GM12878 (cell line): ENCODE results near the gene ADGRE2. TPM values are rescaled to one million over a fixed set of nuclear protein-coding genes. Genes with fewer than 3 reads are reported as not detected.

Experiments used
- ATAC-seq: fragments of 200-7000 bp; cut with Tn5 transposase; 3 replicates; pipeline ENCODE4 v1.9.1; 2020; ENCODE audit warnings: mild to moderate bottlenecking, moderate library complexity
- BruUV-seq: library from RNA; stranded (reverse); fragments of 400-500 nt; replicated peaks from 2 replicates; lab custom pipeline; 2021; lab: Mats Ljungman, UMichigan
- CTCF ChIA-PET: fragments of 300-600 bp; sonication (Branson Sonifier 250); formaldehyde crosslinking; extraction: SDS; loops from one replicate; lab custom pipeline; 2021; ENCODE audit warnings: inconsistent platforms; lab: Yijun Ruan, JAX
- POLR2A ChIA-PET: fragments of 350-600 bp; formaldehyde crosslinking; extraction: SDS; loops from one replicate; lab custom pipeline; 2021; ENCODE audit warnings: inconsistent platforms; lab: Charles Lee
- RAD21 ChIA-PET: fragments of 300-600 bp; sonication (Branson Sonifier 250); formaldehyde crosslinking; loops from one replicate; lab custom pipeline; 2023; ENCODE audit warnings: antibody characterized with exemption; ENCODE audit not compliant: unreplicated experiment; lab: Charles Lee
- SMC1A ChIA-PET: fragments of 300-600 bp; sonication (Branson Sonifier 250); formaldehyde crosslinking; loops from one replicate; lab custom pipeline; 2023; ENCODE audit not compliant: unreplicated experiment, uncharacterized antibody; lab: Charles Lee
- DNase-seq: peaks from one replicate; pipeline ENCODE4 v3.0.0-alpha.2; 2011; ENCODE audit warnings: low read depth, low spot score
- FAIRE-seq: peaks from 3 replicates; lab custom pipeline; 2011; peaks lifted over from hg19 to GRCh38; lab: Jason Lieb, UNC
- H2AFZ ChIP-seq: 2 replicates; pipeline ENCODE4 v1.6.0; 2011; ENCODE audit warnings: low read depth, low read length, control low read depth; ENCODE audit not compliant: control insufficient read depth
- H3K27ac ChIP-seq: 2 replicates; pipeline ENCODE4 v1.5.1; 2011; ENCODE audit warnings: control low read depth; ENCODE audit not compliant: control insufficient read depth, insufficient read depth
- H3K27me3 ChIP-seq, 2 experiments: replicated peaks in 1 of 2; 2 replicates each; pipeline versions ENCODE4 v1.6.0 to v1.6.1; 2011; ENCODE audit warnings: low read length in 1 of 2; ENCODE audit not compliant: control insufficient read depth in 2 of 2, insufficient read depth in 2 of 2
- H3K36me3 ChIP-seq, 2 experiments: 2 replicates each; pipeline ENCODE4 v1.5.1; 2011; ENCODE audit warnings: low read length in 1 of 2; ENCODE audit not compliant: control insufficient read depth in 2 of 2, insufficient read depth in 2 of 2
- H3K4me1 ChIP-seq: 2 replicates; pipeline ENCODE4 v1.6.1; 2011; ENCODE audit warnings: mild to moderate bottlenecking, low read length, moderate library complexity, mixed read lengths; ENCODE audit not compliant: control insufficient read depth, insufficient read depth
- H3K4me2 ChIP-seq: 2 replicates; pipeline ENCODE4 v1.6.0; 2011; ENCODE audit warnings: control low read depth; ENCODE audit not compliant: control insufficient read depth, insufficient read depth
- H3K4me3 ChIP-seq: fragments of 200-600 bp; sonication (generic); 2 replicates; pipeline ENCODE4 v1.5.1; 2016
- H3K79me2 ChIP-seq: 2 replicates; pipeline ENCODE4 v1.6.0; 2011; ENCODE audit warnings: low read length; ENCODE audit not compliant: control insufficient read depth, insufficient read depth
- H3K9ac ChIP-seq: 2 replicates; pipeline ENCODE4 v1.8.0; 2011; ENCODE audit warnings: low read length, control low read depth, mixed read lengths; ENCODE audit not compliant: control insufficient read depth, insufficient read depth
- H3K9me3 ChIP-seq: replicated peaks from 3 replicates; pipeline ENCODE4 v1.5.1; 2011; ENCODE audit warnings: mild to moderate bottlenecking, low read length; ENCODE audit not compliant: control insufficient read depth, insufficient read depth
- H4K20me1 ChIP-seq: 2 replicates; pipeline ENCODE4 v1.6.0; 2011; ENCODE audit not compliant: control insufficient read depth, insufficient read depth
- BRCA1 ChIP-seq: IDR thresholded peaks from 2 replicates; pipeline ENCODE4 v1.6.1; 2011; ENCODE audit warnings: low read depth, low read length, improper control_type of control experiment
- CBX3 ChIP-seq: fragments of 200-600 bp; sonication (generic); IDR thresholded peaks from 2 replicates; pipeline ENCODE4 v1.6.1; 2016; ENCODE audit warnings: low read depth, borderline replicate concordance
- E4F1 ChIP-seq: fragments of 450-650 bp; IDR thresholded peaks from 2 replicates; pipeline ENCODE4 v1.6.1; 2018; ENCODE audit warnings: borderline replicate concordance, mild to moderate bottlenecking; ENCODE audit not compliant: partially characterized antibody
- EED ChIP-seq: sonication (generic); IDR thresholded peaks from 2 replicates; pipeline ENCODE4 v1.6.1; 2016; ENCODE audit warnings: antibody characterized with exemption, low read depth
- ETV6 ChIP-seq, 2 experiments: fragments of 450-650 bp in 1 of 2; IDR thresholded peaks in 1 of 2; conservative IDR thresholded peaks in 1 of 2; 2 replicates each; pipeline ENCODE4 v1.6.1; 2014; ENCODE audit warnings: antibody characterized with exemption in 1 of 2, borderline replicate concordance in 1 of 2, low read depth in 1 of 2, mild to moderate bottlenecking in 1 of 2, moderate library complexity in 1 of 2
- FOXM1 ChIP-seq: IDR thresholded peaks from 2 replicates; pipeline ENCODE4 v1.6.1; 2012; ENCODE audit warnings: low read depth, mild to moderate bottlenecking, inconsistent platforms, low read length, moderate library complexity
- KDM1A ChIP-seq: fragments of 200-600 bp; sonication (generic); IDR thresholded peaks from 2 replicates; pipeline ENCODE4 v1.6.1; 2016; ENCODE audit warnings: borderline replicate concordance
- MEF2B ChIP-seq: fragments of 450-650 bp; IDR thresholded peaks from 2 replicates; pipeline ENCODE4 v1.6.1; 2018; ENCODE audit warnings: mild to moderate bottlenecking, moderate library complexity; ENCODE audit not compliant: partially characterized antibody, poor library complexity, severe bottlenecking
- MYB ChIP-seq: fragments of 150-350 bp; IDR thresholded peaks from 2 replicates; pipeline ENCODE4 v1.6.1; 2014; ENCODE audit warnings: mild to moderate bottlenecking, low read depth, low read length, borderline replicate concordance
- NFIC ChIP-seq: IDR thresholded peaks from 2 replicates; pipeline ENCODE4 v1.6.1; 2012; ENCODE audit warnings: low read depth, mild to moderate bottlenecking, inconsistent platforms, low read length, moderate library complexity
- NFXL1 ChIP-seq: fragments of 450-650 bp; IDR thresholded peaks from 2 replicates; pipeline ENCODE4 v1.6.1; 2017; ENCODE audit warnings: antibody characterized with exemption, mild to moderate bottlenecking, borderline replicate concordance
- NR2C1 ChIP-seq: fragments of 450-650 bp; IDR thresholded peaks from 2 replicates; pipeline ENCODE4 v1.6.1; 2017; ENCODE audit warnings: antibody characterized with exemption, mild to moderate bottlenecking, moderate library complexity
- SMC3 ChIP-seq: IDR thresholded peaks from 2 replicates; pipeline ENCODE4 v1.6.1; 2011; ENCODE audit warnings: low read length, improper control_type of control experiment, borderline replicate concordance
- ZNF207 ChIP-seq: fragments of 450-650 bp; IDR thresholded peaks from 2 replicates; pipeline ENCODE4 v1.6.1; 2014; ENCODE audit warnings: antibody characterized with exemption, mild to moderate bottlenecking, borderline replicate concordance
- WGBS: methylation state at CpG from one replicate; pipeline ENCODE4 v1.1.6; 2016; ENCODE audit warnings: low lambda C conversion rate; ENCODE audit not compliant: insufficient replicate concordance, insufficient coverage; ENCODE audit errors: missing lambda C conversion rate; 5-methylcytosine and 5-hydroxymethylcytosine counted together
- in situ Hi-C: fragments of 300-500 bp; cut with MboI; formaldehyde crosslinking; loops from 9 replicates; pipeline ENCODE4 v1.14.3; 2018; ENCODE audit warnings: mixed read lengths
- intact Hi-C: fragments of 100-400 bp; cut with micrococcal nuclease; formaldehyde crosslinking; loops from one replicate; pipeline ENCODE4 v1.14.2; 2022; ENCODE audit not compliant: unreplicated experiment
- polyA plus RNA-seq, 11 experiments: library from polyadenylated mRNA; depleted of rRNA in 4 of 11; unstranded in 6 of 11; stranded (reverse) in 5 of 11; fragments of >200 nt; fragmentation: Nextera tagmentation in 4 of 11; fragmentation: Illumina TruSeq in 1 of 11; extraction: Ambion mirVana in 4 of 11; extraction: Trizol in 1 of 11; gene quantifications; 1 replicate in 1 of 11; 2 replicates in 10 of 11; pipeline versions ENCODE4 v1.2.1 to v1.2.3, GENCODE V29; 2011 to 2016; ENCODE audit warnings: inconsistent platforms in 2 of 11, missing spikeins in 2 of 11, low read depth in 1 of 11
- total RNA-seq, 4 experiments: library from RNA; depleted of rRNA in 3 of 4; stranded (reverse); fragments of >200 nt in 3 of 4; fragmentation: Illumina TruSeq in 1 of 4; extraction: Trizol in 1 of 4; gene quantifications; 2 replicates each; pipeline versions ENCODE4 v1.2.1 to v1.2.3, GENCODE V29; 2013 to 2021
- TF ChIP-seq, protein P1 (sequence below): fragments of 450-650 bp; IDR thresholded peaks from 2 replicates; pipeline ENCODE4 v1.6.1; 2016; ENCODE audit warnings: mild to moderate bottlenecking

The ADGRE2 gene
- total and polyA plus RNA-seq, 10 of the 15 experiments (the other 5 are each of a cell fraction or from before 2014, with no cell fraction given), result 0.15 to 12.7 (median 4.6) TPM

DNA sequence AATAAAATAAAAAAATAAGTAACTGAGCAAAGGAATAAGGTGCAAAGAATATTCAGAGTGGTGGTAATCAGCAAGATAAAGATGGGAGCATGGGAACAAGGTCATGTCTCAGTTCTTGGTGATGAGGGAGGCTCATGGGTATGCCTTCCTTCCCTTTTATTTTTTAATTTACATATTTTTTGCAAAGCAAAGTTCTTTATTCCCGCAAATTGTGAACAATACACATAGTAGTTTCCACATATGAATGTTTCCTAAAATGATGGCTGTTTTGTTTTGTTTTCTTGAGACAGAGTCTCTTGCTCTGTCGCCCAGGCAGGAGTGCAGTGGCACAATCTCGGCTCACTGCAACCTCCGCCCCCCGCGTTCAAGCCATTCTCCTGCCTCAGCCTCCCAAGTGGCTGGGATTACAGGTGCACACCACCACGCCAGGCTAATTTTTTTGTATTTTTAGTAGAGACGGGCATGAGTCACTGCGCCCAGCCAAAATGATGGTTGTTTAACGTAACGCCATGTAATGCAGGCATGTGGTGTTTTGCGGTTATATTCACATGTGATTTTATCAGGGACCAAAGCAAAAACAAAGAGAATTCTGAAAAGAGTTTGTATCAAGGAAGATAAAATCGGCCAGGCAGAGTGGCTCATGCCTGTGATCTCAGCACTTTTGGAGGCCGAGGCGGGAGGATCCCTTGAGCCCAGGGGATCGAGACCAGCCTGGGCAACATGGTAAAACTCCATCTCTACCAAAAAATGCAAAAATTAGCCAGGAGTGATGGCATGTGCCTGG is 4.5 kb upstream of the ADGRE2 start:
- no peak overlapping the region for H3K9ac ChIP-seq
- ChIA-PET RAD21 (no interaction called here), POLR2A (no interaction called here), SMC1A (no interaction called here), CTCF (no interaction called here)
- peaks cover 24% of the 10 kb centered on the region; the same call in 1 of the 2 replicates for H3K4me1 ChIP-seq
- H3K79me2 ChIP-seq, result no peaks in the 10 kb centered on the region
- ATAC-seq (no peak), FAIRE-seq (no peak), DNase-seq (no peak)
- no peak overlapping the region for H3K27ac ChIP-seq
- in situ Hi-C loops, result no loop called here
- no peak overlapping the region for H3K4me3 ChIP-seq
- no peaks in the 10 kb centered on the region for H4K20me1 ChIP-seq
- H3K9me3 ChIP-seq, result no peaks in the 10 kb centered on the region
- H3K36me3 ChIP-seq, result no peaks in the 10 kb centered on the region
- H2AFZ ChIP-seq, result no peak overlapping the region
- intact Hi-C loops, result loop anchor here (10.0 kb wide), 1 partner anchor 208 kb away; the partner anchor contains the start of gene NDUFB7
- BruUV-seq, result no TSS peak
- H3K27me3 ChIP-seq, result no peaks in the 10 kb centered on the region
- 77% methylated on average over 16 of the region's 16 CpGs for WGBS
- H3K4me2 ChIP-seq, result no peak overlapping the region
- TF ChIP-seq ZNF207, result no peak
- TF ChIP-seq ETV6 (conservative IDR thresholded peaks at IDR 0.05 in 1 of 2, IDR thresholded peaks at IDR 0.05 in 1 of 2; ENCODE audit: borderline replicate concordance in 1 of 2, low read depth in 1 of 2), result no peak
- TF ChIP-seq, protein P1, sequence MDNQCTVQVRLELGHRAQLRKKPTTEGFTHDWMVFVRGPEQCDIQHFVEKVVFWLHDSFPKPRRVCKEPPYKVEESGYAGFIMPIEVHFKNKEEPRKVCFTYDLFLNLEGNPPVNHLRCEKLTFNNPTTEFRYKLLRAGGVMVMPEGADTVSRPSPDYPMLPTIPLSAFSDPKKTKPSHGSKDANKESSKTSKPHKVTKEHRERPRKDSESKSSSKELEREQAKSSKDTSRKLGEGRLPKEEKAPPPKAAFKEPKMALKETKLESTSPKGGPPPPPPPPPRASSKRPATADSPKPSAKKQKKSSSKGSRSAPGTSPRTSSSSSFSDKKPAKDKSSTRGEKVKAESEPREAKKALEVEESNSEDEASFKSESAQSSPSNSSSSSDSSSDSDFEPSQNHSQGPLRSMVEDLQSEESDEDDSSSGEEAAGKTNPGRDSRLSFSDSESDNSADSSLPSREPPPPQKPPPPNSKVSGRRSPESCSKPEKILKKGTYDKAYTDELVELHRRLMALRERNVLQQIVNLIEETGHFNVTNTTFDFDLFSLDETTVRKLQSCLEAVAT, result no peak
- no peak for TF ChIP-seq CBX3
- no peak for TF ChIP-seq EED
- TF ChIP-seq NFXL1, result no peak
- TF ChIP-seq SMC3, result no peak
- no peak for TF ChIP-seq BRCA1
- TF ChIP-seq NR2C1, result no peak
- TF ChIP-seq E4F1, result no peak
- no peak for TF ChIP-seq MEF2B
- TF ChIP-seq NFIC, result no peak
- TF ChIP-seq MYB, result no peak
- TF ChIP-seq FOXM1, result no peak
- TF ChIP-seq KDM1A, result no peak
